Fibroblast of skin of left quadriceps (primary cell): ENCODE results near the gene CELF5.
"Not testable (repeated sequence)": the region's sequence is repeated elsewhere in the genome, so short reads cannot be mapped to it uniquely, and the experiment has no call there.

Experiments used
- DNase-seq, 2 experiments: peaks; one replicate each; pipeline ENCODE4 v3.0.0-alpha.2; 2013; ENCODE audit warnings: low read depth in 2 of 2

Gene CELF5

GRCh38 chr19:3274245-3274941, 49.9 kb downstream of the CELF5 start:
- DNase-seq = no peak

GRCh38 chr19:3274942-3275582, 50.6 kb downstream of the CELF5 start:
- no peak for DNase-seq

GRCh38 chr19:3275583-3276340, 51.3 kb downstream of the CELF5 start:
- DNase-seq = peak; percentile 29 to 41

GRCh38 chr19:3276341-3276799, 51.9 kb downstream of the CELF5 start:
- DNase-seq = no peak

GRCh38 chr19:3277649-3278048, 53.2 kb downstream of the CELF5 start:
- no peak for DNase-seq

GRCh38 chr19:3278294-3278693, 53.8 kb downstream of the CELF5 start:
- DNase-seq = no peak

GRCh38 chr19:3278749-3279148, 54.3 kb downstream of the CELF5 start:
- DNase-seq = no peak

- no peak for DNase-seq
These were observed 54.8 kb downstream of the CELF5 start for GRCh38 chr19:3279306-3279705.

GRCh38 chr19:3281026-3281425, 56.6 kb downstream of the CELF5 start:
- DNase-seq = no peak

GRCh38 chr19:3282155-3282554, 57.7 kb downstream of the CELF5 start:
- DNase-seq = no peak

- DNase-seq = no peak
These were observed 58.1 kb downstream of the CELF5 start for GRCh38 chr19:3282564-3282963.

GRCh38 chr19:3283246-3283751, 58.8 kb downstream of the CELF5 start:
- DNase-seq = no peak

- no peak for DNase-seq
These were observed 59.6 kb downstream of the CELF5 start for GRCh38 chr19:3283886-3284657.

GRCh38 chr19:3284759-3285646, 60.5 kb downstream of the CELF5 start:
- no peak for DNase-seq

- no peak for DNase-seq
These were observed 61.3 kb downstream of the CELF5 start for GRCh38 chr19:3285647-3286176.

- DNase-seq = no peak
These were observed 63.4 kb downstream of the CELF5 start for GRCh38 chr19:3287814-3288213.

GRCh38 chr19:3288437-3288836, 64.0 kb downstream of the CELF5 start:
- DNase-seq = not testable (repeated sequence)

GRCh38 chr19:3289971-3290569, 65.6 kb downstream of the CELF5 start:
- DNase-seq = no peak

- DNase-seq = not testable (repeated sequence)
These were observed 66.4 kb downstream of the CELF5 start for GRCh38 chr19:3290858-3291257.

- no peak for DNase-seq
These were observed 67.2 kb downstream of the CELF5 start for GRCh38 chr19:3291644-3292043.
